OCI-LY7 (cell line): ENCODE results near the gene HBM. TPM values are rescaled to one million over a fixed set of nuclear protein-coding genes. Genes with fewer than 3 reads are reported as not detected.
"Not testable (repeated sequence)": the region's sequence is repeated elsewhere in the genome, so short reads cannot be mapped to it uniquely, and the experiment has no call there.

ENCODE experiments used
- BruUV-seq: library from RNA; stranded (reverse); fragments of 400-500 nt; replicated peaks from 2 replicates; lab custom pipeline; 2021; lab: Mats Ljungman, UMichigan
- CTCF ChIA-PET: fragments of 300-600 bp; sonication (Branson Sonifier 250); formaldehyde crosslinking; loops from one replicate; lab custom pipeline; 2022; ENCODE audit warnings: antibody characterized with exemption; ENCODE audit not compliant: unreplicated experiment; lab: Charles Lee
- POLR2A ChIA-PET: fragments of 300-600 bp; sonication (Branson Sonifier 250); formaldehyde crosslinking; loops from one replicate; lab custom pipeline; 2022; ENCODE audit warnings: antibody characterized with exemption; lab: Charles Lee
- DNase-seq: peaks from one replicate; pipeline ENCODE4 v3.0.0-alpha.2; 2015; ENCODE audit warnings: low spot score
- H2AFZ ChIP-seq: fragments of 200-600 bp; sonication (generic), shearing (Covaris generic); 2 replicates; pipeline ENCODE4 v1.6.1; 2014; ENCODE audit warnings: mild to moderate bottlenecking, antibody characterized with exemption, low read length, moderate library complexity
- H3K27ac ChIP-seq: fragments of 200-600 bp; sonication (generic); 2 replicates; pipeline ENCODE4 v1.5.1; 2014; ENCODE audit warnings: mixed run types, low read depth, mild to moderate bottlenecking, moderate library complexity, low read length, inconsistent platforms; ENCODE audit not compliant: poor library complexity, severe bottlenecking
- H3K36me3 ChIP-seq: fragments of 200-600 bp; sonication (generic); 2 replicates; pipeline ENCODE4 v1.6.1; 2014; ENCODE audit warnings: mild to moderate bottlenecking, antibody characterized with exemption, low read length, moderate library complexity, mixed read lengths; ENCODE audit not compliant: insufficient read depth
- H3K4me1 ChIP-seq: fragments of 200-600 bp; sonication (generic); 2 replicates; pipeline ENCODE4 v1.5.1; 2014; ENCODE audit warnings: mild to moderate bottlenecking, low read length; ENCODE audit not compliant: insufficient read depth, poor library complexity, severe bottlenecking
- H3K4me2 ChIP-seq: fragments of 200-600 bp; sonication (generic); 2 replicates; pipeline ENCODE4 v1.6.1; 2014; ENCODE audit warnings: mild to moderate bottlenecking, low read length
- H3K4me3 ChIP-seq: fragments of 200-600 bp; sonication (generic); 2 replicates; pipeline ENCODE4 v1.5.1; 2014; ENCODE audit warnings: mild to moderate bottlenecking, low read depth, low read length; ENCODE audit not compliant: poor library complexity, severe bottlenecking
- H3K79me2 ChIP-seq: fragments of 200-600 bp; sonication (generic); 2 replicates; pipeline ENCODE4 v1.6.1; 2016; ENCODE audit warnings: low read depth, mild to moderate bottlenecking, low read length, moderate library complexity, mixed read lengths; ENCODE audit not compliant: insufficient read depth
- H3K9me2 ChIP-seq: fragments of 200-600 bp; sonication (generic); 2 replicates; pipeline ENCODE4 v1.6.1; 2016; ENCODE audit warnings: mild to moderate bottlenecking, low read length, mixed read lengths; ENCODE audit not compliant: insufficient read depth
- H3K9me3 ChIP-seq: fragments of 200-600 bp; sonication (generic); 2 replicates; pipeline ENCODE4 v1.6.1; 2014; ENCODE audit warnings: mild to moderate bottlenecking, mixed run types, low read length, mixed read lengths
- H4K20me1 ChIP-seq: fragments of 200-600 bp; sonication (generic); 2 replicates; pipeline ENCODE4 v1.6.1; 2014; ENCODE audit warnings: mild to moderate bottlenecking, antibody characterized with exemption, low read length, moderate library complexity, mixed read lengths; ENCODE audit not compliant: insufficient read depth
- EZH2phosphoT487 ChIP-seq: fragments of 200-600 bp; sonication (generic); IDR thresholded peaks from 2 replicates; pipeline ENCODE4 v1.6.1; 2018; ENCODE audit warnings: low read depth, borderline replicate concordance, mild to moderate bottlenecking, mixed run types, antibody characterized with exemption, low read length, moderate library complexity, mixed read lengths
- intact Hi-C: fragments of 100-400 bp; cut with micrococcal nuclease; formaldehyde crosslinking; loops from one replicate; pipeline ENCODE4 v1.10.0; 2022; ENCODE audit not compliant: unreplicated experiment
- total RNA-seq, 2 experiments: library from RNA; depleted of rRNA in 1 of 2; stranded (reverse); fragments of >200 nt in 1 of 2; shearing (Covaris generic) in 1 of 2; gene quantifications; 2 replicates each; pipeline ENCODE4 v1.2.3, GENCODE V29; 2014 to 2022
- TF ChIP-seq, protein P1 (sequence below): fragments of 200-600 bp; sonication (generic); conservative IDR thresholded peaks from 2 replicates; pipeline ENCODE4 v1.5.1; 2014; ENCODE audit warnings: mild to moderate bottlenecking, antibody characterized with exemption, low read length, moderate library complexity, mixed read lengths

HBM gene
- total RNA-seq, 2 experiments from 2014 or later = not detected

- CTCF ChIA-PET = no interaction called here
- Histone ChIP-seq H3K4me3 (no peak overlapping the region), H3K4me2 (no peak overlapping the region), H3K9me2 (no peaks in the 10 kb centered on the region), H3K9me3 (no peaks in the 10 kb centered on the region), H3K36me3 (no peaks in the 10 kb centered on the region), H4K20me1 (no peaks in the 10 kb centered on the region), H2AFZ (no peak overlapping the region), H3K79me2 (no peaks in the 10 kb centered on the region), H3K27ac (no peak overlapping the region), H3K4me1 (no peaks in the 10 kb centered on the region)
- POLR2A ChIA-PET = no interaction called here
- intact Hi-C loops = no loop called here
- no peak for TF ChIP-seq EZH2phosphoT487
- TF ChIP-seq, protein P1, sequence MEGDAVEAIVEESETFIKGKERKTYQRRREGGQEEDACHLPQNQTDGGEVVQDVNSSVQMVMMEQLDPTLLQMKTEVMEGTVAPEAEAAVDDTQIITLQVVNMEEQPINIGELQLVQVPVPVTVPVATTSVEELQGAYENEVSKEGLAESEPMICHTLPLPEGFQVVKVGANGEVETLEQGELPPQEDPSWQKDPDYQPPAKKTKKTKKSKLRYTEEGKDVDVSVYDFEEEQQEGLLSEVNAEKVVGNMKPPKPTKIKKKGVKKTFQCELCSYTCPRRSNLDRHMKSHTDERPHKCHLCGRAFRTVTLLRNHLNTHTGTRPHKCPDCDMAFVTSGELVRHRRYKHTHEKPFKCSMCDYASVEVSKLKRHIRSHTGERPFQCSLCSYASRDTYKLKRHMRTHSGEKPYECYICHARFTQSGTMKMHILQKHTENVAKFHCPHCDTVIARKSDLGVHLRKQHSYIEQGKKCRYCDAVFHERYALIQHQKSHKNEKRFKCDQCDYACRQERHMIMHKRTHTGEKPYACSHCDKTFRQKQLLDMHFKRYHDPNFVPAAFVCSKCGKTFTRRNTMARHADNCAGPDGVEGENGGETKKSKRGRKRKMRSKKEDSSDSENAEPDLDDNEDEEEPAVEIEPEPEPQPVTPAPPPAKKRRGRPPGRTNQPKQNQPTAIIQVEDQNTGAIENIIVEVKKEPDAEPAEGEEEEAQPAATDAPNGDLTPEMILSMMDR = no peak
- no TSS peak for BruUV-seq
- no peak for DNase-seq
Measured at GRCh38 chr16:175011-175949, 9.5 kb downstream of the HBM start.

DNA sequence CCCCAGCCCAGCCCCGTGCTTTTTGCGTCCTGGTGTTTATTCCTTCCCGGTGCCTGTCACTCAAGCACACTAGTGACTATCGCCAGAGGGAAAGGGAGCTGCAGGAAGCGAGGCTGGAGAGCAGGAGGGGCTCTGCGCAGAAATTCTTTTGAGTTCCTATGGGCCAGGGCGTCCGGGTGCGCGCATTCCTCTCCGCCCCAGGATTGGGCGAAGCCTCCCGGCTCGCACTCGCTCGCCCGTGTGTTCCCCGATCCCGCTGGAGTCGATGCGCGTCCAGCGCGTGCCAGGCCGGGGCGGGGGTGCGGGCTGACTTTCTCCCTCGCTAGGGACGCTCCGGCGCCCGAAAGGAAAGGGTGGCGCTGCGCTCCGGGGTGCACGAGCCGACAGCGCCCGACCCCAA, 10.2 kb downstream of the HBM start:
- POLR2A ChIA-PET, H4K20me1 ChIP-seq, H3K4me2 ChIP-seq, CTCF ChIA-PET, H3K79me2 ChIP-seq, H3K4me1 ChIP-seq, BruUV-seq, H3K36me3 ChIP-seq, intact Hi-C loops, H3K27ac ChIP-seq, H3K9me2 ChIP-seq, DNase-seq, H2AFZ ChIP-seq, H3K9me3 ChIP-seq, H3K4me3 ChIP-seq: not testable (repeated sequence)

- BruUV-seq, H2AFZ ChIP-seq, H3K27ac ChIP-seq, H3K4me2 ChIP-seq, H3K79me2 ChIP-seq, DNase-seq, H3K4me1 ChIP-seq, H3K9me3 ChIP-seq, POLR2A ChIA-PET, CTCF ChIA-PET, H3K9me2 ChIP-seq, intact Hi-C loops, H3K4me3 ChIP-seq, H3K36me3 ChIP-seq, H4K20me1 ChIP-seq: not testable (repeated sequence)
Measured at GRCh38 chr16:176477-177382, 11.0 kb downstream of the HBM start, which contains the start of gene HBA1. TSS of gene HBA1 (plus strand) at chr16:176680. CDS start at chr16:176717, 37 bp downstream.
